NCI-H2227 (cell line): ENCODE measurements around the gene LIPG.

Experiments used
- DNase-seq: peaks from one replicate; lab custom pipeline; 2025; ENCODE audit not compliant: unreplicated experiment; lab: John Stamatoyannopoulos, UW

The LIPG gene

DNA sequence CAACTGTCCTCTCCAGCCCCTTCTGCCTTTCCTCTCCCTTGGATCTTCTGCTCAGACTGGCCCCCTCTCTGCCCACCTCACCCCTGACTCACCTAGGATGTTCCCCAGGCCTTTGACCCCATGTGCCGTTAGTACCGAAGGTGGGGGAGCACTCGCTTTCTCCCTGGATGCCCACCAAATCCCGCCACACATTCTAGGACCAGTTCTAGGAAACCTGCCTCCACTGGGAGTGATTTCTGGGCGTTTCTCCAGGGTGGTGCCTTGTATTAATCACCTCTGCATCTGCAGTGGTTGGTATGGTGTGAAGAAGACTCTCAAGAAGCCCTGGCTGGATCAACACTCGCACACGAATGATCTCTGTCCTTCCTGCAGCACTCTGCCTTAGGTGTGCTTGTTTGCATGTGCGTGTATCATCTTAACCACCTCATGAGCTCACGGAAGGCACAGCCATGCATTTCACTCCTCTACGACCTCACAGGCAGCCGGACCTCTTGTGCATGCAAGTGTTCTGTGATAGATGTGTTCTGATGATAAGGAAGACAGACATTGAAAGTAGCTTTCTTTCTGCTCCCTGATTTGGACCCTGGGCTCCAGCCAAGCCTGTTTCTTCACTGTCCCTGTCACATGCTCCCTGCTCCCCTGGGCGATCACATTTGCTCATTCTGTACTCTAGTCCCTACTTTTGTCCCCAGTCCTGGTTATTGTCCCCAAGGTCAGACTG lies 69.4 kb downstream of the LIPG start:
- DNase-seq, result no peak

DNA sequence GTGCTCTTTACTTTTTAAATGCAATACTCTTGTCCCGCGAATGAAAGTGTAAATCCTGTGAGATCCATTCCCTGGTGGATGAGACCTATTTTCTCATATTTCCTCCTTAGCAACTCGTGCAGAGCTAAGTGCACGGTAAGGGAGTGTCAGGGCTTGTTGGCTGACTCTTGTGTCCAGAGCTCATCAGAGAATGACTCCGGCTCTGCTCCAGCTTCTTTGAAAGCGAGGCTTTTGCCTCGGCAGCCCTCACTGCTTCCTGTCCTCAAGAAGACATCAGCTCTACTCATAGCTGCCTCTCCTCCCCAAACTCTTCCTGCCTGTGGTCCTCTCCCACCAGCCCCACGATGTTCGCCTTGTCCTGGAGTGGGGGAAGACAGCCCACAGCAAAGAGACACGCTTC lies 70.7 kb downstream of the LIPG start:
- DNase-seq, result no peak

DNA sequence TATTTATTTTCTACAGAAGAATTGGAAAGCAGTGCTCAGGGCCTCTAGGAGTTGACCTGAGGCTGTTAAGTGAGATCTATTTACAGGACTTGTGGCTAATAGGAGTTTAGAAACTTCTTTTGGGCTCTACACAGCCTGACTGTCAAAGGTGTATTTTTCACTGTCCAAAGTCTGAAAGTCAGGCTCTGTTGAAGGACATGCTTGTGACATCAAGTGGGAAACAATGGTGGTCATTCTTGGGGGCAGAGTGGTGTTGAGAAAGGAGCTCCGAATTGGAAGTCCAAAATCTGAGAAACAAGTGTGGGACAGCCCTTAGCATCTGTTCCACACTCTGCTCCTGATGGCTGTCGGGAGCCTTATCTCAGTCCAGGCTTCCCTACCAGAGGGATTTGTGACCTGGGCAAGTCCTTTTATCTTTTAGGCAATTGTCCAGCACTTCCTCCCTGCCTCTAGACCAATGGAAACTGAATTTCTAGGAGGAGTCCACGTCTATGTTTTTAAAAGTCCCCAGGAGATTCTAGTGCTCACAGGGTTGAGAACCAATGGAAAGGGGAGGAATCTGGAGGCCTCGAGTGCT lies 76.4 kb downstream of the LIPG start:
- no peak for DNase-seq

DNA sequence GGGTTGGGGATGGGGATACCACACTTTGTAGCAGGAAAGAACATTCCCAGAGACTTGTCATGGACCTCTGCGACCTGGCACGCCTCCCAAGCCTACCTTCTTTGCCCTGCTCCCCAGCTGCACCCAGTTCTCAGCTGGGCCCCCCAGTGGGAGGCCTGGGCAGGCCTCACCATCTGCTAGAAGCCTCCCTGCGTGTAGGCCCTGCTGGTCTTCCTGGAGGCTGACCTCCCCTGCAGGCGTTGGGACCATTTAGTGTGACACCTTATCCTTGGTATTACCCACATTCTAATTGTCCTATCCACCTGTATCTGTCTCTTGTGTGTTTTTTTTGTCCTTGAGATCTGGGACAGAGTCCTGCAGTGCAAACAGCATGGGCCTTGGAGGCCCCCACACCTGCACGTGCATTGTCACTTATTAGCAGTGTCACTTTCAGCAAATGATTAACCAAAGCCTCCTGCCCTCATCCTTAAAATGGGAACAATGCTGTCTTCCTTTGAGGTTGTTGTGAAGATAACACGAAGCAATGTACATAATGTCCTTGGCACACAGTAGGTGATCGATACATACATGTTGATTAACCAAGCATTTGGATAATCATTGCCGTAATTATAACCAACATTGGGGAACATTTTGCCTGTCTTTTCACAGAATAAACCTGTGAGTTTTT lies 77.2 kb downstream of the LIPG start:
- DNase-seq, result no peak

DNA sequence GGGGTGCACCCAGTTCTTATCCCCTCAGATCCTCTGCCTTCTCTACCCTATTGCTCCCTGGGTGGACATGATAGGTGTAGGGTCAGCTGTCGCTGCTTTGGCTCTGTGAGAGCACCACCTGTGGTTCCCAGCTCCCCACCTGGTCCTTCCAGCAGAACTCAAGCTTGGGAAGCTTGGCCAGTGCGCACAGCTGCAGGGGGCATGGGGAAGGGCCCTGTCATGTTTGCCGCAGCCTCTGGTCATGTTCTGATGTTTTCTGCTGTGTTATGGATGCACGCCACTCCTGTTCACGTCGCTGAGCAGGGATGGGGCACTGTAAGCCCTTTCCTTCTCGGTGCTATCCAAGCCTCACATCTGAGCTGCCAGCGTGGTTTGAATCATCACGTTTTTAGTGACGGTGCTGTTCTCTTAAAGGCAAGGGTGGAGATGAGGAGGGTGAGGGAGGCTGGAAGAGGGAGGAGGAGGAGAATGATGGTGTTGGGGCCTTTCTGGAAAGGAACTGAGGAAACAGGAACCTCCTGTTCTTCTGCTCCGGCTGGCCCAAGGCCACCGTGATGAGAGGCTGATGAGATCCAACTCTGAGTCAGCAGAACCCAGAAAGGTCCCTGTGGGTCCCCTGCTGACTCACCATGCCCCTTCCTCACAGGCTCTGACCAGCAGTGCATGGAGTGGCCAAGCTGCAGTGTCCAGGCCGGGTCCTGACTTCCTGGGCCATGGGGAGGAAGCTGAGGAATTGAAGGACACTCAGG lies 78.0 kb downstream of the LIPG start:
- no peak for DNase-seq

DNA sequence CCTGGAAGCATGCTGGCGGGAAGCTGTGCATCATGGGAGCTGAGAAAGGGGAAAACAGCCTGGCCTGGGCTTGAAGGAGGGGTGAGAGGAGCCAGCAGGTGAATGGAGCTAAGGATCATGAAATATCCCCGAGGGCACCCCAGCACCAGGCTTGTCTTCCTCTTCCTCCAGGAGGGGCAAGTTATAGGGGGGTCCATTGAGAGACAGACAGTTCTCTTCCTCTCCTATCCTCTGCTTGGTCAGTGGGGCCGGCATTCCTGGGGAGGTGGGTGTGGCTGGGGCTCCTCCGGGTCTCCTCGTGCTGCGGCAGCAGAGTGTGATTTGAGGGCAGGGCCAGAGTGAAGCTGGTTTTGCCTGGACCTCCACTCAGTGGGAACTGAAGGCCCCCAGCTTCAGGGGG lies 78.9 kb downstream of the LIPG start:
- no peak for DNase-seq

DNA sequence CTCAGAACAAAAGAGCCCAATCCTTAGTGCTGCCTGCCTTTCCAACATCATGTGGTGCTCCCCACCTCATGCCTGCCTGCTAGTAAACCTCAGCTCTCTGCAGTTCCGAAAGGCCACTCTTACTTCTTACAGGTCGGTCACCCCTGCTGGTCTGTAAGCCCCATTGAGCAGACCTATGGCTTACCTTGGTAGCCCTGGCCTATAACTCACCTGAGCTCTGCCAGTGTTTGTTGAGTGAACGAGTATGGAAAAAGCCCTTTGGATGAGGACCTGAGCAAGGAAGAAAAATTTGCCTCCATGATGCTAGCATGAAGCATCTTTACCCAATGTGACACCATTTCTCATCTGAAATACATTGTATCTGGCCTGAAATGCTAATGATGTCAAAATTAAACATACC lies 83.3 kb downstream of the LIPG start:
- no peak for DNase-seq

DNA sequence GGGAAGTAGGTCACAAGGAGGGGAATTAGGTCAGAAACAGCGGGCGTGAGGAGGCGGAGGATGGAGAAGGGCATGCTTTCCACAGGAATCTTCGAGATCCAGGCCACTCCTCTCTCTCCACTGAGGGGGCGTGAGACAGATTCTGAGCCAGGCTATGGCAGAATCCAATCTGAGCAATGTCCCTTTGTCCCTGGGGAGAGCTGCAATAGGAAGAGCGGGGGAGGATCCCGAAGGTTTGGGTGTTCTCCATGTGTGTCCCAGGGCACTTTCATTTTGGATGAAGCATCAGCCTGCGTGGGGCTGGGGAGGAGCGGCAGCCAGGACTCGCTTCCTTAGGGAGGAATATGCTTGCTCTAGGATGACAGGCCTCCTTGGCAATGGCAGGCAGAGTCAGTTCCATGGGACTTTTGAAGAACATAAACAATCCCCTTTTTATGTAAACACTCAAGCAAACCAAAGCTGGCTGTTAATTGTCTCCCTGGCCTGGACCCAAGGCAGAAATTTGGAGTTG lies 84.0 kb downstream of the LIPG start:
- DNase-seq, result no peak

DNA sequence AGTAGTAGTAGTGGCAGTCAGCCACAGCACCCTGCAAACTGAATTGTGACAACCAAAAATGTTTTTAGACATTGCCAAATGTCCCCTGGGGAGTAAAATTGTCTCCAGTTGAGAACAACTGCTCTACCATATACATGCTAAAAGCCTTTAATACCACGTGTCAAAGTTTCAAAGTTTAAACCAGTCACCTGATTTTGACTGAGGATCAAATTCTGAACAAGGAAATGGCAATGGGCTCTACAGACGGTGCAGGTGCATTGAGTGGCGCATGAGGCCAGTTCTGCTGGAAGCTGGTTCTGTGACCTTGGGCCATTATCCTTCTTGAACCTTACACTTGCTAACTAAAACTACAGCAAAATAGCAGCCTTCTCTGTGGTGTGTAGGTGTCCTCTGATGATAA lies 85.0 kb downstream of the LIPG start:
- DNase-seq, result no peak

DNA sequence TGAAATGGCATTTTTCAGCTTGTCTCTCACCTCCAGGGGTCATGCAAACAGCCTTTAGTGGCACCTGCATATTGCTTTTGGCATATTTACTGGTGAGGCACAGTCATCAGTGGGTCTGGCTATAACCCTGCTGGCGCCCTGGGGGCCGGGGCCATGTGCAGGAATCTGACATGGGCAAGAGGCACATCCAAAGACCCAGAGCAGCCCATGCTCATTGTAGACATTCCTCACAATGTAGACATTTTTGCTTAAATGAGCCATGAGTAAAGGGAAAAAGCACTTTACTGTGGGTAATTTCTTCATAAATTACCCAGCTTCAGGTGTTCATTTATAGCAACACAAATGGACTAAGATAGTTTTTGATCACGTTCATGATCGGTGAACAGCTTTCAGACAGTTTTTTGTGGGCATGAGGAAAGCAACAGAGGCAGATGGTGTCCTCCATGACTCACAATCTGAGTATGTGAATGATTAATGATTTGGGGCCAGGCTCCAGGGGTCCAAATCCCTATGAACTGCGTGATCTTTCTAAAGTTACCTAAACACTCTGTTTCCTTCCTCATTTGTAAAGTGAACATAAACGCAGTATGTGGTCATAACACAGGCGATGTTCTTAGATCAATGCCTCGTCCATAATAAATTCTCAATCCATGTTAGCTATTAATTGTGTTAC lies 85.8 kb downstream of the LIPG start:
- no peak for DNase-seq

DNA sequence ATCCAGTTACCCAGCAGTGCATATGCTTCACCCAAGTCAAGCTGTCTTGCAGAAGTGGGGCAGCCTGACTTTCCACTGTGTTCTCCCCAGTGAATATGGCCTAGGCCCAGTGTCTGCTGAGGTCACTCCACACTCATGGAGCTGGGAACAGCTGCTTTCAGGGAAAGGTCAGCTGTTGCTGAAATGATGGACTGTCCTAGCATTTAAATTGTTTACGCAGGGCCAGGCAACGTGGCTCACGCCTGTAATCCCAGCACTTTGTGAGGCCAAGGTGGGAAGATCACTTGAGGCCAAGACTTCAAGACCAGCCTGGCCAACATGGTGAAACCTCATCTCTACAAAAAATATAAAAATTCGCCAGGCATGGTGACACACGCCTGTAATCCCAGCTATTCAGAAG lies 86.5 kb downstream of the LIPG start:
- DNase-seq, result no peak
